K562 (cell line): Measurements from ENCODE around the gene RHOC. TPM values are rescaled to one million over a fixed set of nuclear protein-coding genes. Genes with fewer than 3 reads are reported as not detected.

Source experiments
- CBFA2T3 ChIP-seq: fragments of 450-650 bp; IDR thresholded peaks from 2 replicates; pipeline ENCODE4 v1.6.1; 2017
- E2F6 ChIP-seq, 2 experiments: IDR thresholded peaks; 2 replicates each; pipeline ENCODE4 v1.6.1; 2011; ENCODE audit warnings: borderline replicate concordance in 1 of 2, control low read depth in 1 of 2, low read depth in 1 of 2, low read length in 1 of 2, mild to moderate bottlenecking in 1 of 2, mixed read lengths in 1 of 2, moderate library complexity in 1 of 2; ENCODE audit not compliant: insufficient read depth in 1 of 2, insufficient read length in 1 of 2, poor library complexity in 1 of 2, severe bottlenecking in 1 of 2; ENCODE audit errors: extremely low read depth in 1 of 2
- MTA1 ChIP-seq: fragments of 450-650 bp; IDR thresholded peaks from 2 replicates; pipeline ENCODE4 v1.6.1; 2017; ENCODE audit warnings: borderline replicate concordance
- MYC ChIP-seq, 2 experiments: fragments of 250-450 bp in 1 of 2; sonication (Bioruptor Pico) in 1 of 2; IDR thresholded peaks; 2 replicates each; pipeline versions ENCODE4 v1.5.1 to v1.6.1; 2012 to 2021; ENCODE audit warnings: low read depth in 2 of 2, borderline replicate concordance in 1 of 2, improper control_type of control experiment in 1 of 2, low read length in 1 of 2, mild to moderate bottlenecking in 1 of 2, moderate library complexity in 1 of 2
- MYNN ChIP-seq, 2 experiments: sonication (generic); formaldehyde crosslinking in 1 of 2; IDR thresholded peaks; 2 replicates each; pipeline versions ENCODE4 v1.5.0 to v1.6.1; 2016 to 2020; ENCODE audit warnings: antibody characterized with exemption in 1 of 2, missing genetic modification reagents in 1 of 2
- NBN ChIP-seq: fragments of 450-650 bp; IDR thresholded peaks from 2 replicates; pipeline ENCODE4 v1.6.1; 2016; ENCODE audit warnings: low read depth, mild to moderate bottlenecking
- NFE2 ChIP-seq: IDR thresholded peaks from 2 replicates; pipeline ENCODE4 v1.6.1; 2014; ENCODE audit warnings: antibody characterized with exemption, low read depth
- SMAD4 ChIP-seq: fragments of 250-450 bp; sonication (Bioruptor Pico); conservative IDR thresholded peaks from 2 replicates; pipeline ENCODE4 v1.8.0; 2021; ENCODE audit warnings: inconsistent platforms, mild to moderate bottlenecking, moderate library complexity
- SMARCA4 ChIP-seq: fragments of 450-650 bp; IDR thresholded peaks from 2 replicates; pipeline ENCODE4 v1.6.1; 2016
- SUPT5H ChIP-seq: fragments of 450-650 bp; IDR thresholded peaks from 2 replicates; pipeline ENCODE4 v1.6.1; 2016
- TCF7 ChIP-seq: sonication (generic); IDR thresholded peaks from 2 replicates; pipeline ENCODE4 v1.6.1; 2016; ENCODE audit warnings: antibody characterized with exemption, borderline replicate concordance
- ZNF124 ChIP-seq: sonication (generic); formaldehyde crosslinking; IDR thresholded peaks from 2 replicates; pipeline ENCODE4 v1.8.1; 2022; ENCODE audit warnings: missing genetic modification reagents
- ZNF165 ChIP-seq: fragments of 250-450 bp; sonication (Bioruptor Pico); IDR thresholded peaks from 2 replicates; pipeline ENCODE4 v1.4.0; 2020; ENCODE audit warnings: borderline replicate concordance
- ZNF41 ChIP-seq: fragments of 250-450 bp; sonication (Bioruptor Pico); conservative IDR thresholded peaks from 2 replicates; pipeline ENCODE4 v1.4.0; 2020; ENCODE audit warnings: mild to moderate bottlenecking
- ZNF75A ChIP-seq: fragments of 450-650 bp; formaldehyde crosslinking; IDR thresholded peaks from 2 replicates; pipeline ENCODE4 v1.4.0; 2020; ENCODE audit warnings: mild to moderate bottlenecking
- ZNF766 ChIP-seq: fragments of 200-800 bp; sonication (Bioruptor generic); conservative IDR thresholded peaks from 2 replicates; pipeline ENCODE4 v1.6.1; 2016; ENCODE audit warnings: missing genetic modification characterization, missing compliant biosample characterization
- polyA plus RNA-seq, 8 experiments: library from polyadenylated mRNA; depleted of rRNA in 4 of 8; stranded (reverse) in 5 of 8; unstranded in 3 of 8; fragments of >200 nt; fragmentation: Nextera tagmentation in 2 of 8; fragmentation: Illumina TruSeq in 1 of 8; extraction: Ambion mirVana in 2 of 8; extraction: Trizol in 1 of 8; gene quantifications; 2 replicates each; pipeline versions ENCODE4 v1.2.1 to v1.2.3, GENCODE V29; 2011 to 2014; ENCODE audit warnings: inconsistent platforms in 1 of 8, missing spikeins in 1 of 8
- total RNA-seq, 7 experiments: library from RNA; depleted of rRNA in 6 of 7; stranded (reverse); fragments of >200 nt in 6 of 7; fragmentation: Illumina TruSeq in 2 of 7; extraction: Trizol in 2 of 7; gene quantifications; 2 replicates each; pipeline versions ENCODE4 v1.2.1 to v1.2.3, GENCODE V29; 2011 to 2021; ENCODE audit warnings: low replicate concordance in 1 of 7
- TF ChIP-seq, protein P1 (sequence below), 2 experiments: fragments of 450-650 bp in 1 of 2; sonication (generic) in 1 of 2; formaldehyde crosslinking in 1 of 2; IDR thresholded peaks; 2 replicates each; pipeline versions ENCODE4 v1.7.1 to v1.9.0; 2016 to 2022; ENCODE audit warnings: inconsistent platforms in 1 of 2, mild to moderate bottlenecking in 1 of 2, missing genetic modification reagents in 1 of 2

RHOC gene
- total and polyA plus RNA-seq, 9 of the 15 experiments (the other 6 are each of a cell fraction or from before 2014, with no cell fraction given) = 35.2 to 364 (median 204) TPM

DNA sequence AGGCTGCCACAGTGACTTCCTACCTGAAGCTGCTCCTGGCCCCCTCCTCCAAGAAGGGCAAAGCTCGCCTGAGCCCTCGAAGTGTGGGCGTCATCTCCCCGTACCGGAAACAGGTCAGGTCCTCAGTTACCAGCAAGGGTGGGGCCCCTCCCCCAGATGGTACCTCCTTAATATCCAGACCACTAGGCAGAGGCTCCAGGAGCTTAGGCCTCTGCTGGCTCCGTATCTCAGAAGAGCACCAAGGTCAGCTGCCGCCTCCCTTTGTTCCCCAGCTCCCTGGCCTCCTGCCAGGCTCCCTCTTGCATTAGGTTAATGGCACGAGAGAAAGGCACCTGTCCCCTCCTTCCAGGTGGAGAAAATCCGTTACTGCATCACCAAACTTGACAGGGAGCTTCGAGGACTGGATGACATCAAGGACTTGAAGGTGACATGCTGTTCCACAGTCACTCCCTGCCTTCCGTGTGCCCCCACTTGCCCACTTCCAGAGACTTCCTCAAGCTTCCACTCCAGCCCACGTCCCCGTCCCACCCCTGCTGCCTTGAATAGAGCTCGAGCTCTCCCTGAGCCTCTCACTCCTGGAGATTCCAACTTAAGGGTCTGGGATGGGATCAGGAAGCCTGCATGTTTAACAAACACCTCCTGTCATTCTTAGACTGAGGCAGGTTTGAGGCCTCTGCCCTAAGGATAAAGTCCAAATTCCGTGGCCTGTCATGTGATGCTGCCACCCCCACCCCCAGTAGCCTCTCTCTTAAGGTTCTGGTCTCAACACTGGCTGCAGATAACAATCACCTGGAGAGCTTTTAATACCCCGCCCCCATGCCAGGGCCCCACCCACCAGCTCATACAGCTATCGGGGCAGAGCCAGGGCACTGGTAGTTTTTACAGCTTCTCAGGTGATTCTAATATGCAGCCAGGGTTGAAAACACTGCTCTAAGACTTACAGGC is 8.3 kb downstream of the RHOC start (continued):
- TF ChIP-seq TCF7 (no peak), MTA1 (0 out of 2 replicates have a peak, but pooled peaks have one; percentile 18), SUPT5H (0 out of 2 replicates have a peak, but pooled peaks have one; percentile 32), ZNF41 (CRISPR knock-in tag) (no peak), ZNF75A (CRISPR knock-in tag) (0 out of 2 replicates have a peak, but pooled peaks have one; percentile 8), MYC (IDR thresholded peaks at IDR 0.05; ENCODE audit: low read depth, low read length) (0 out of 2 replicates have a peak, but pooled peaks have one; percentile 26), MYC (CRISPR knock-in tag; IDR thresholded peaks at IDR 0.05; ENCODE audit: borderline replicate concordance, low read depth) (no peak), SMARCA4 (peak; percentile 13; the same call in 1 of the 2 replicates), SMAD4 (CRISPR knock-in tag) (0 out of 2 replicates have a peak, but pooled peaks have one; percentile 26), E2F6 (IDR thresholded peaks at IDR 0.05; ENCODE audit: borderline replicate concordance in 1 of 2, extremely low read depth in 1 of 2, insufficient read depth in 1 of 2, insufficient read length in 1 of 2, low read depth in 1 of 2, low read length in 1 of 2, poor library complexity in 1 of 2, severe bottlenecking in 1 of 2) (no peak), MYNN (IDR thresholded peaks at IDR 0.05) (0 out of 2 replicates have a peak, but pooled peaks have one; percentile 49), MYNN (CRISPR knock-in tag; IDR thresholded peaks at IDR 0.05) (no peak), ZNF124 (CRISPR knock-in tag) (no peak), ZNF165 (no peak), CBFA2T3 (peak; percentile 43), ZNF766 (CRISPR knock-in tag) (no peak), NBN (no peak), NFE2 (no peak)
- TF ChIP-seq, protein P1, sequence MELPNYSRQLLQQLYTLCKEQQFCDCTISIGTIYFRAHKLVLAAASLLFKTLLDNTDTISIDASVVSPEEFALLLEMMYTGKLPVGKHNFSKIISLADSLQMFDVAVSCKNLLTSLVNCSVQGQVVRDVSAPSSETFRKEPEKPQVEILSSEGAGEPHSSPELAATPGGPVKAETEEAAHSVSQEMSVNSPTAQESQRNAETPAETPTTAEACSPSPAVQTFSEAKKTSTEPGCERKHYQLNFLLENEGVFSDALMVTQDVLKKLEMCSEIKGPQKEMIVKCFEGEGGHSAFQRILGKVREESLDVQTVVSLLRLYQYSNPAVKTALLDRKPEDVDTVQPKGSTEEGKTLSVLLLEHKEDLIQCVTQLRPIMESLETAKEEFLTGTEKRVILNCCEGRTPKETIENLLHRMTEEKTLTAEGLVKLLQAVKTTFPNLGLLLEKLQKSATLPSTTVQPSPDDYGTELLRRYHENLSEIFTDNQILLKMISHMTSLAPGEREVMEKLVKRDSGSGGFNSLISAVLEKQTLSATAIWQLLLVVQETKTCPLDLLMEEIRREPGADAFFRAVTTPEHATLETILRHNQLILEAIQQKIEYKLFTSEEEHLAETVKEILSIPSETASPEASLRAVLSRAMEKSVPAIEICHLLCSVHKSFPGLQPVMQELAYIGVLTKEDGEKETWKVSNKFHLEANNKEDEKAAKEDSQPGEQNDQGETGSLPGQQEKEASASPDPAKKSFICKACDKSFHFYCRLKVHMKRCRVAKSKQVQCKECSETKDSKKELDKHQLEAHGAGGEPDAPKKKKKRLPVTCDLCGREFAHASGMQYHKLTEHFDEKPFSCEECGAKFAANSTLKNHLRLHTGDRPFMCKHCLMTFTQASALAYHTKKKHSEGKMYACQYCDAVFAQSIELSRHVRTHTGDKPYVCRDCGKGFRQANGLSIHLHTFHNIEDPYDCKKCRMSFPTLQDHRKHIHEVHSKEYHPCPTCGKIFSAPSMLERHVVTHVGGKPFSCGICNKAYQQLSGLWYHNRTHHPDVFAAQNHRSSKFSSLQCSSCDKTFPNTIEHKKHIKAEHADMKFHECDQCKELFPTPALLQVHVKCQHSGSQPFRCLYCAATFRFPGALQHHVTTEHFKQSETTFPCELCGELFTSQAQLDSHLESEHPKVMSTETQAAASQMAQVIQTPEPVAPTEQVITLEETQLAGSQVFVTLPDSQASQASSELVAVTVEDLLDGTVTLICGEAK (IDR thresholded peaks at IDR 0.05) = no peak
- TF ChIP-seq, protein P1 (CRISPR knock-in tag; IDR thresholded peaks at IDR 0.05) = no peak
